ENCODE measurements around the gene CACNG5.

CACNG5 gene

GRCh38 chr17:66920435-66920834, 85.5 kb downstream of the CACNG5 start:
- no peak overlapping the region for H2AFZ ChIP-seq (ENCODE audit: low read depth, low read length)
- no peak for DNase-seq
- no peak overlapping the region for H3K4me3 ChIP-seq (ENCODE audit: low read depth in 1 of 2, low read length in 2 of 2)
- H3K9me3 ChIP-seq (ENCODE audit: insufficient read depth, low read length, severe bottlenecking), result no peaks in the 10 kb centered on the region
- no peak for TF ChIP-seq EZH2 (IDR thresholded peaks at IDR 0.05; ENCODE audit: borderline replicate concordance, low read depth, low read length, severe bottlenecking)
- TF ChIP-seq, protein P1, sequence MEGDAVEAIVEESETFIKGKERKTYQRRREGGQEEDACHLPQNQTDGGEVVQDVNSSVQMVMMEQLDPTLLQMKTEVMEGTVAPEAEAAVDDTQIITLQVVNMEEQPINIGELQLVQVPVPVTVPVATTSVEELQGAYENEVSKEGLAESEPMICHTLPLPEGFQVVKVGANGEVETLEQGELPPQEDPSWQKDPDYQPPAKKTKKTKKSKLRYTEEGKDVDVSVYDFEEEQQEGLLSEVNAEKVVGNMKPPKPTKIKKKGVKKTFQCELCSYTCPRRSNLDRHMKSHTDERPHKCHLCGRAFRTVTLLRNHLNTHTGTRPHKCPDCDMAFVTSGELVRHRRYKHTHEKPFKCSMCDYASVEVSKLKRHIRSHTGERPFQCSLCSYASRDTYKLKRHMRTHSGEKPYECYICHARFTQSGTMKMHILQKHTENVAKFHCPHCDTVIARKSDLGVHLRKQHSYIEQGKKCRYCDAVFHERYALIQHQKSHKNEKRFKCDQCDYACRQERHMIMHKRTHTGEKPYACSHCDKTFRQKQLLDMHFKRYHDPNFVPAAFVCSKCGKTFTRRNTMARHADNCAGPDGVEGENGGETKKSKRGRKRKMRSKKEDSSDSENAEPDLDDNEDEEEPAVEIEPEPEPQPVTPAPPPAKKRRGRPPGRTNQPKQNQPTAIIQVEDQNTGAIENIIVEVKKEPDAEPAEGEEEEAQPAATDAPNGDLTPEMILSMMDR (IDR thresholded peaks at IDR 0.05; ENCODE audit: borderline replicate concordance, extremely low read depth, low read length, poor library complexity, severe bottlenecking), result no peak
- no peaks in the 10 kb centered on the region for H4K20me1 ChIP-seq (ENCODE audit: insufficient read depth, low read length)
- no peak overlapping the region for H3K4me2 ChIP-seq (ENCODE audit: insufficient read depth, low read length)
- H3K4me1 ChIP-seq (ENCODE audit: insufficient read depth, low read length), result no peaks in the 10 kb centered on the region
- ATAC-seq (ENCODE audit: insufficient read depth, low read depth), result no peak
- H3K79me2 ChIP-seq (ENCODE audit: insufficient read depth, low read length), result no peaks in the 10 kb centered on the region
- H3K36me3 ChIP-seq (ENCODE audit: insufficient read depth, low read length), result no peaks in the 10 kb centered on the region
- H3K9ac ChIP-seq (ENCODE audit: low read depth, low read length), result no peak overlapping the region
- H3K27ac ChIP-seq (ENCODE audit: low read length), result no peak overlapping the region
- peaks cover 11% of the 10 kb centered on the region for H3K27me3 ChIP-seq (ENCODE audit: insufficient read depth, low read length, poor library complexity)

DNA sequence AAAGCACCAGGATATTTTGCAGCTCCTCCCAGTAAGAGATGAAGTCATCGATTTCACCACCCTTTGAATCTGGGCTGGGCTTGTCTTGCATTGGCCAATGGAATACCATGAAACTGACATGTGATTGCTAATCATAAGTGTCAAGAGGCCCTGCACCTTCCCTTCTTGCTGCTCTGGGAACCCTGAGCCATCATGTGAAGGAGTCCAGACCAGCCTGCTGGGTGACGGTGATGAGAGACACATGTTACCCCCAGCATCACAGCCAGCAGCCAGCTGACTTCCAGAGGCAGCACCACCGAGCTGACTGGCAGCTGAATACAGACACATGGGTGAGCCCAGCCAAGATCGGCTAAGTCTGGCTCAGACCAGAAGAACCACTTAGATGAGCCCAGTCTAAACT, 86.0 kb downstream of the CACNG5 start:
- Histone ChIP-seq H3K27me3 (ENCODE audit: insufficient read depth, low read length, poor library complexity) (peaks cover 11% of the 10 kb centered on the region), H2AFZ (ENCODE audit: low read depth, low read length) (no peak overlapping the region), H3K36me3 (ENCODE audit: insufficient read depth, low read length) (no peaks in the 10 kb centered on the region), H3K27ac (ENCODE audit: low read length) (no peak overlapping the region), H3K9me3 (ENCODE audit: insufficient read depth, low read length, severe bottlenecking) (no peaks in the 10 kb centered on the region), H3K4me2 (ENCODE audit: insufficient read depth, low read length) (no peak overlapping the region), H3K79me2 (ENCODE audit: insufficient read depth, low read length) (no peaks in the 10 kb centered on the region), H3K4me3 (ENCODE audit: low read depth in 1 of 2, low read length in 2 of 2) (no peak overlapping the region), H3K4me1 (ENCODE audit: insufficient read depth, low read length) (no peaks in the 10 kb centered on the region), H3K9ac (ENCODE audit: low read depth, low read length) (no peak overlapping the region), H4K20me1 (ENCODE audit: insufficient read depth, low read length) (no peaks in the 10 kb centered on the region)
- TF ChIP-seq EZH2 (IDR thresholded peaks at IDR 0.05; ENCODE audit: borderline replicate concordance, low read depth, low read length, severe bottlenecking), result no peak
- TF ChIP-seq, protein P1 (IDR thresholded peaks at IDR 0.05; ENCODE audit: borderline replicate concordance, extremely low read depth, low read length, poor library complexity, severe bottlenecking), result no peak
- DNase-seq (no peak), ATAC-seq (ENCODE audit: insufficient read depth, low read depth) (no peak)

DNA sequence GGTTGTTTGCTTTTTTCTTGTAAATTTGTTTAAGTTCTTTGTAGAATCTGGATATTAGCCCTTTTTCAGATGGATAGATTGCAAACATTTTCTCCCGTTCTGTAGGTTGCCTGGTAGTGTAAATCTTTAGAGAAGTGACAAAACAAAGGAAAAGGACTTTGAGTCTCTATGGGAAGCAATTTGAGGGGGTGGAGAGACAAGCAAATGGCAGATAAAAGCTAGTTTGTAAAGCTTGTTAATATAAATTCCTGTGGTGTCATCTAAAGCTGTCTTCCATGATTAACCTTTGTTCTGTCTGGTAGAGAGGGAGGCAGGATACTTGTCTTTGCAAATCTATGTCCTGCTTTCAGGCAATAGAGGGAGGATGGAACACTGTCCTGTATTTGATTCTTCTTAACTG, 89.0 kb downstream of the CACNG5 start:
- ATAC-seq (ENCODE audit: insufficient read depth, low read depth), result no peak
- Histone ChIP-seq H2AFZ (ENCODE audit: low read depth, low read length) (no peak overlapping the region), H3K27ac (ENCODE audit: low read length) (no peak overlapping the region), H3K4me1 (ENCODE audit: insufficient read depth, low read length) (no peaks in the 10 kb centered on the region), H3K4me3 (ENCODE audit: low read depth in 1 of 2, low read length in 2 of 2) (no peak overlapping the region), H4K20me1 (ENCODE audit: insufficient read depth, low read length) (no peaks in the 10 kb centered on the region), H3K27me3 (ENCODE audit: insufficient read depth, low read length, poor library complexity) (peaks cover 13% of the 10 kb centered on the region), H3K9ac (ENCODE audit: low read depth, low read length) (no peak overlapping the region), H3K9me3 (ENCODE audit: insufficient read depth, low read length, severe bottlenecking) (no peaks in the 10 kb centered on the region), H3K79me2 (ENCODE audit: insufficient read depth, low read length) (no peaks in the 10 kb centered on the region), H3K36me3 (ENCODE audit: insufficient read depth, low read length) (no peaks in the 10 kb centered on the region), H3K4me2 (ENCODE audit: insufficient read depth, low read length) (no peak overlapping the region)
- TF ChIP-seq, protein P1 (IDR thresholded peaks at IDR 0.05; ENCODE audit: borderline replicate concordance, extremely low read depth, low read length, poor library complexity, severe bottlenecking), result no peak
- no peak for TF ChIP-seq EZH2 (IDR thresholded peaks at IDR 0.05; ENCODE audit: borderline replicate concordance, low read depth, low read length, severe bottlenecking)
- no peak for DNase-seq
